ENCODE results near the gene GSS.

Gene GSS

DNA sequence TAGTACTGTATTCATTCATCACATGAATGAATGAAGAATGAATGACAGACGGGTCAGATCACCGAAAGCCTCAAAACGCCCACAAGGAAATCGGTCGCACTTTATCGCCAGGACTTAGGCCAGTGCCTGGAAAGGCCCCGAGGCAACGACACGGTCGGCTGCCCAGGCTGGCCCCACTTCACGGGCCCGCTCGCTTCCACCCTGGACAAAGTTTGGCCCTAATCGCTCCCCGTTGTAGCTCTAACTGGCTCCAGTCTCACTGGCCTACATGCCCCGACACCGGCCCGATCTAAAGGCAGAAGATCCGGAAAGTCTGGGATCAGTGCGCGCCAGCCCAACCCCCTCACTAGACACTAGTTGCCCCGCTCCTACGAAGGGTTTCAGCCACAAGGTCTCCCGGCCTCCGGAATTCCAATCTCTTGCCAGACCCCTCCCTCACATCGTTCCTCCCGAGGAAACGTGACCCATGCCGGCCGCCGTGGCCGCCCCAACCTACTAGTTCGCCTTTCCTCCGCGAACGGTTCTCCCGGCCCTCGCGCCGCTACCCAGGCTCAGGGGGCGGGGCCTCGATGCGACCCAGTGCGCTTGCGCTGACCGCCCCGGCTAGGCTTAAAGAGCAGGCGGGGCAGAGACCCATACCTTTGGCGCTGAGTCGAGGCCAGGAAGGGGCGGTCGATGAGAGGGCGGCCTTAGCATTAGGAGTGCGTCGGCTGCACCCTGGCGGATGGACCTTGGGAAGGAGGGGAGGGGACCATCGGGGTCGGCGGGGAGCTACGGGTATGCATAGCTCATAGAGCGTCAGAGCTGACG is at the start of gene GSS, which contains the start of gene MYH7B:
TSS of gene GSS (minus strand) at position 576 of the 810 bp plus-strand sequence. CDS start 3,954 bp downstream, outside the sequence.
TSS of gene MYH7B (plus strand) at position 638 of the 810 bp plus-strand sequence. CDS start 22,138 bp downstream, outside the sequence.
- DNase-seq = peak; percentile 97

DNA sequence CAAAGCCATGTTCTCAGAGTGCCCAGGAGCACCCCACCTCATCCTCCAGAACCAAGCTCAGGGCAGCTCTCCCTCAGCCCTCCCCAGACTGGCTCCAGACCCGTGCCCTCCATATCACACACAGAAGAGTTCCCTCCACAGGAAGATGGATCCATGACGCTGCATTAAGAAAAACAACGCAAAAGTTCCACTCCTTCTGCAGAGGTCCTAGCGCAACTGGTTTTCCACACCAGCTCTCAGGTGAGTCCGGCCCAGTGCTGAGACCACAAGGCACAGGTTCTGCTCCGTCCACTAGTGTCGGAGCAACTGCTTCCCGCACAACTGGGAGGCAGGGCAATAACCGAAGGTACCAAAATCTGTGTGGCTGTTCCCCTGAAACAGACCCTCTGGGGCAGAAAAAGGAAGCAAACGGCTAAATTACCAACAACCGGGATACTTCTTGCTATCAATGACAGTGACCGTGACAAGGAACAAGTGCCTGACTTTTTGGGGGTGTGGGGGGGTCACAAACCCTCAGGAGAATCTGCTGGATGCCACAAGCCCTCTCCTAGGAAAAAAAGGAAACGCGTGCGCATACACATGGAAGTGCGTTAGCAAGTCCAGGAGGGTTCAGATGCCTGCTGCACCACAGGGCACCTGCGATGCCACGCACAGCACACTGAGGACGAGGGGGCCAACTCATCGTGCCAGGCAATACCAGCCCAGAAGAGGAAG is 49.3 kb upstream of the GSS start:
- DNase-seq = no peak

DNA sequence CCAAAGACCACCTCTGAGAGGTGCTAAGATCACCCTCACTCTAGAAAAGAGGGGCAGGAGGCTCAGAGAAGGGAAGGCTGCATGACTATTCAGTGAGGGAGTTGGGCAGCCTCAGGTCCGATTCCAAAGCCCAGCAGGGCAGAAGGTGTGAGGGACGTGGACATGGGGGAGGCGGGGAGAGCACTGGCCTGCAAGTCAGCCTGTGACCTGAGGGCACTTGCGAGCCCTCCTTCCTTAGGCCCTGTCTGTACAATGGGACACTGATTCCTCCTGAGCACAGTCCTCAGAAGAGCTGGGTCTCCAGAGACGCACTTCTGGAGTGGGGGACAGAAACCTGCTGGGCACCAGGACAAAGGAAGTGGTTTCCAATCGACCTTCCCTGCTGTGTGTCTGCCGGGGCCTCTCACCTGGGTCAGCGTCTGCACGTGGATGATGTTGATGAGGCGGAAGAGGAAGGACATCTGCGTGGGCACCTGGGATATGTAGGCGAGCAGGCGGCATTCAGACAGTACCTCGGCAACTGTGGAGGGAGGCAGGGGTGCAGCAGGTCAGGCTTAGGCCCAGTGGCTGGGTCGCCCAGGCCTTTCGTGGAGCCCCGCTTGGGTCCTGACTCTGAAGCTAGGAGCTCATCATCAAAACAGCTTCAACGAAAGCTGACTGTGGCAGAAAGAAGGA is 48.6 kb upstream of the GSS start:
- DNase-seq = no peak

DNA sequence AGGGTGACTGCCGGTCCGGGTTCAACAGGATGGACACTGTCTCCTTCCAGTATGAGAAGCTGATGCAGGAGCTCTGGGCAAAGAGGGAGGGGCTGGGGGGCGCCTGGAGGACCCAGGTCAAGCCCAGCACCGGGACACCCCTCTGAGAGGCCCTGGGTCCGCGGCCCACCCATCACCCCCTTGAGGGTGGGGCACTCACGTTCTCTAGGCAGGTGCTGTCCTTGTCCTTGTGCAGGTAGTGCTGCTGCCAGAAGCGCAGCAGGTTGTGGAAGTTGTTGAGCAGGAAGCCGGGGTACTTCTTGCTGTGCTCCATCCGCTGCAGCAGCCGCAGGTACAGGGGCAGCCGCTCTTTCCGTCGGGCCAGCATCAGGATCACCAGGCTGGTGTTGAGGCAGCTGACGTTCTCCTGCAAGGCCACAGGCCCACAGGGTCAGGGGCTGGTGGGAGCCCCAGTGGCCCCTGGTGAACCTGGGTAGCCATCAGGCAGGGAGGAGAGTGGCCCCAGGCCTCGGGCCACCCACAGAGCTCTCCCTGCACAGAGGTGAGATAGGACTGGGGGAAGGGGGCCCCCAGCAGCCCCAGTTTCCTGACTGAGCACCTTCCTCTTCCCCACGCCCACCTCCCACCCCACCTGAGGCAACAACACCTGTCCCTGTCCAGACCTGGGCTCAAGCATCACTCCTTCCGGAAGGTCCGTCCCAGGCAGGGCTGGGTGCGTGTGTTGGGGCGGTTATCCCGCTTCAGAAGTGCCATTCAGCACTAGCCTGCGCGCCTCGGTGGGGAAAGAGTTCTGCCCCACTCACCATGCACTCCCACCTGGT is 47.8 kb upstream of the GSS start:
- no peak for DNase-seq

DNA sequence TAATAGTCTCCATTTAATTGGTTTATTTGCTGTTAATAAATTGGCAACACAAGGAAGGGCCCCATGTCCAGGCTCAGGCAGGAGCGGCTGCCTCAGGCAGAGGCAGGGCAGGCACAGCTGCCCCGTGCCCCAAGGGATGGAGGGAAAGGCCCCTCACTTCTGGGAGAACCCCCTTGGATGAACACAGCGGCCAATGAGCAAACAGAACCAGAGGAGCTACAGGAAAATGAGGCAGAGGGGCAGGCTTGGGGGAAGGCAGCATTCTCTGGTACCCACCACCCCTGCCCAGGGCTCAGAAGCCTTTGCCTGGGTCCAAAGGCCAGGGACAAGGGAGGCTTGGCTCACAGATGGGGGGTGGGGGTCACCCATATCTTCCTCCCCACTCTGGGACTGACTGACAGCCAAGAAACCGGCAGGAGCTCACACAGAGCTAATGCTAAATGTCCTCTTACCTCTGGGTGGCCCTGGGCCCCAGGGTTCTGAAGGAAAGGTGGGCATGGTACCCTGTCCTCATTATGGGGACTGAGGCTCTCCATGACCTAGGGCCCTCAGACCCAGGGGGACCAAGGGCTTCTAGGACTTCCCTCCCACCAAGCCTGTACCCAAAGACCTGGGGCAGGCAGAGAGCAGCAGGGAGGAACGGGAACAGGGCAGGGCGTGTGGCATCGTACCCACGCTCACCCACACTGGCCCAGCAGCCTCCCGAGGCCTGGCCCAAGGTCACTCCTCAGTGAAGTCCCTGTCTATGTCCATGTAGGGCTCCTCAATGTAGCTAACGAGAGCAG is 47.0 kb upstream of the GSS start:
- no peak for DNase-seq

DNA sequence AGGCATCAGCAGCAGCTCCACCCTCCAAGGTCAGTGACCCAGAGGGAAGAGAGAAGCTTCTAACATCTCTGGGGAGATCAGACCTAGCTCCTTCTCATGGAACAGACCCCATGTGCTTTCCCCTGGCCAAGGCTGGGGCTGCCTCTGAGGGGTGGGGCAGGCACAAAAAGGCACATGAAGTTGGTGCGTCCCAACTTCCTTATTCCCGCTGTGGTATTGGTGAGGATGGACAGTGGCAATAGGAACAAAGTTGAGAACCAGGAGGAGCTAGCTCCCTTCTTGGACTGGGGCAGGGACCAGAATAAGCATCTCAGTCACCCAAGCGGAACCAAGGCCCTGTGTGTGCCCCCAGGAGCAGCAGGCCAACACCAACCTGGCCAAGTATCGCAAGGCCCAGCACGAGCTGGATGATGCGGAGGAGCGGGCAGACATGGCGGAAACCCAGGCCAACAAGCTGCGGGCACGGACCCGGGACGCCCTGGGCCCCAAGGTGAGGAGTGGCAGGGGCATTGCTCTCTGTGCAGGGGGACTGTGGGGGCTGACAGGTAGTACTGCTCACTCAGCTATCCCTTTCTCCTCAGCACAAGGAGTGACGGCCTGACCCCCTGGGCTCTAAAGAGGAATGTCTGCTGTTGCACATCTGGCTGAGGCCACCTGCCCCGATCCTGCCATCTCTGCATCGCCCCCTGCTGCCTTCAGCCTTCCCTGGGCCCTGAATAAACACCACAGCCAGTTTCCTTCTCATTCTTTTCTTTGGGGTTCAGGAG is 46.2 kb upstream of the GSS start:
- no peak for DNase-seq

DNA sequence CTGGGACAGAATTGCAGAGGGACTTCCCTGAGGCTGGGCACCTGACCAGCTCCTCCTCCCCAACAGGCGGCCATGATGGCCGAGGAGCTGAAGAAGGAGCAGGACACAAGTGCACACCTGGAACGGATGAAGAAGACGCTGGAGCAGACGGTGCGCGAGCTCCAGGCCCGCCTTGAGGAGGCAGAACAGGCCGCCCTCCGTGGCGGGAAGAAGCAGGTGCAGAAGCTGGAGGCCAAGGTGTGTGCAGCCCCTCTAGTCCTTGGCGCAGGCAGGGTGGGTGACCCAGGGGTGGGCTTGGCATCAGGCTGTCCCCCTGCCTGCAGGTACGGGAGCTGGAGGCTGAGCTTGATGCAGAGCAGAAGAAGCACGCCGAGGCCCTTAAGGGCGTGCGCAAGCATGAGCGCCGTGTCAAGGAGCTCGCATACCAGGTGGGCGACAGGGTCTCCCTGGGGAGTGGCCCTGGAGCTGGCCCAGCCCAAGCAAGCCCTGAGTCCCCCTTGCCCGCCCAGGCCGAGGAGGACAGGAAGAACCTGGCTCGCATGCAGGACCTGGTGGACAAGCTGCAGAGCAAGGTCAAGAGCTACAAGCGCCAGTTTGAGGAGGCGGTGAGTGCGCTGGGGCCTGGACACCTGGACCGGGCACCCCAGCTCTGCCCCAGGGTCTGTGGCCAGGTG is 45.5 kb upstream of the GSS start:
- DNase-seq = no peak

DNA sequence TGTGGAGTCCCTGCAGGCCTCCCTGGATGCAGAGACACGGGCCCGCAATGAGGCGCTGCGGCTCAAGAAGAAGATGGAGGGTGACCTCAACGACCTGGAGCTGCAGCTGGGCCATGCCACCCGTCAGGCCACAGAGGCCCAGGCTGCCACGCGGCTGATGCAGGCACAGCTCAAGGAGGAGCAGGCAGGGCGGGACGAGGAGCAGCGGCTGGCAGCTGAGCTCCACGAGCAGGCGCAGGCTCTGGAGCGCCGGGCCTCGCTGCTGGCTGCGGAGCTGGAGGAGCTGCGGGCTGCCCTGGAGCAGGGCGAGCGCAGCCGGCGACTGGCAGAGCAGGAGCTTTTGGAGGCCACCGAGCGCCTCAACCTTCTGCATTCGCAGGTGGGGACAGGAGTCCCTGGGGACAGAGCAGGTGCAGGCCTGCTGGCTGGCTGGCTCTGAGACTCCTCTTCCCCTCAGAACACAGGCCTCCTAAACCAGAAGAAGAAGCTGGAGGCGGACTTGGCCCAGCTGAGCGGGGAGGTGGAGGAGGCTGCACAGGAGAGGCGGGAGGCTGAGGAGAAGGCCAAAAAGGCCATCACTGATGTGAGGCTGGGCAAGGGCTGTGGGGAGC is 44.8 kb upstream of the GSS start:
- no peak for DNase-seq

DNA sequence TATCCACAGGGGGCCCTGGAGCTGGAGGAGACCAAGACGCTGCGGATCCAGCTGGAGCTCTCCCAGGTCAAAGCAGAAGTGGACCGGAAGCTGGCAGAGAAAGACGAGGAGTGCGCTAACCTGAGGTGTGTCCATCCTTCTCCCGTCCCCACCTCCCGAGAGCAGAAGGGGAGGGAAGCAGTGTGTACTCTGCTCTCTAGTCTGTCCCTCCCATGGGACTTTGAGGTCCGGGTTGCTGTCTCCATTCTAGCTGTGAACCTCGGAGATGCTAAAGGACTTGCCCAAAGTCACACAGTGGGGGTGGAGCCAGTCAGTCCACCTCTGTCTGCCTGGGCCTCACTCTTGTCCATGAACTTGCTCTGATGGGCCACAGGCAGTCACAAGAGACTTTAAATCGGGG is 44.2 kb upstream of the GSS start:
- no peak for DNase-seq

DNA sequence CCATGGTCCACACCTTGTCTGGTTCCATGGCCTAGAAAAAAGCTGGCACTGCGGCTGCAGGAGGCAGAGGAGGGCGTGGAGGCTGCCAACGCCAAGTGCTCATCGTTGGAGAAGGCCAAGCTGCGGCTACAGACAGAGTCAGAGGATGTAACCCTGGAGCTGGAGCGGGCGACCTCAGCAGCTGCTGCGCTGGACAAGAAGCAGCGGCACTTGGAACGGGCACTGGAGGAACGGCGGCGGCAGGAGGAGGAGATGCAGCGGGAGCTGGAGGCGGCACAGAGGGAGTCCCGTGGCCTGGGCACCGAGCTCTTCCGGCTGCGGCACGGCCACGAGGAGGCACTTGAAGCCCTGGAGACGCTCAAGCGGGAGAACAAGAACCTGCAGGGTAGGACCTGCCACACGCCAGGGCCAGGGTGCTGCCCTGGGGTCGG is 43.4 kb upstream of the GSS start:
- no peak for DNase-seq

DNA sequence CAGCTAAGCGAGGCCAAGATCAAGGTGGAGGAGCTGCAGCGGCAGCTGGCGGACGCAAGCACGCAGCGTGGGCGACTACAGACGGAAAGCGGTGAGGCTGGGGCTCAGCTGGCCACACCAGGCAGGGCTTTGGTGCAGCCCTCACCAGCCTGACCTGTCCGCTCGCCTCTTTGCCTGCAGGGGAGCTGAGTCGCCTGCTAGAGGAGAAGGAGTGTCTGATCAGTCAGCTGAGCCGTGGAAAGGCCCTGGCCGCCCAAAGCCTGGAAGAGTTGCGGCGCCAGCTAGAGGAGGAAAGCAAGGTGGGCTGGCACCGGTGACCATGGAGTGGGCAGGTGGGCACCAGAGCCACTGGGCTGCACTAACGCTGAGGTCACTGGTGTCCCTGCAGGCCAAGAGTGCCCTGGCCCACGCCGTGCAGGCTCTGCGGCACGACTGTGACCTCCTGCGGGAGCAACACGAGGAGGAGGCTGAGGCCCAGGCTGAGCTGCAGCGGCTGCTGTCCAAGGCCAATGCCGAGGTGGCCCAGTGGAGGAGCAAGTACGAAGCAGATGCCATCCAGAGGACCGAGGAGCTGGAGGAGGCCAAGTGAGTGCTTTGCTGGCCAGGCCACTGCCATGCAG is 42.8 kb upstream of the GSS start:
- DNase-seq = no peak

DNA sequence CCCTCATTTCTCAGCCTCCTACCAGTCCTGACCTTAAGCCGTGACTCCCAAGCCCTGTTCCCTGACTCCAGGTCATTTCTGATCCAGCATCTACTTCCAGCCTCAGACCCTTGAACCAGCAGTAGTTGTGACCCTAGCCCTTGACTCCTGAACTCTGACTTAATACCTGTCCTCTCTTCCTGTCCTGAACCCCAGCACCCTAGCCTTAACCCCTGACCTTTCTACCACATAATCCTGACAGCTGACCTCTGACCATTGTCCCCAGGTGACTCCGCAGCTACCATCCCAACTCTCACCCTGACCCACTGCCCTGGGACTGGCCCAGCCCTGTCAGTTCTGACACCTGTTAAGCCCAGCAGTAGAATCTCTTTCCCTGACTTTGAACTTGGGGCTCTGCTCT is 42.2 kb upstream of the GSS start:
- no peak for DNase-seq

DNA sequence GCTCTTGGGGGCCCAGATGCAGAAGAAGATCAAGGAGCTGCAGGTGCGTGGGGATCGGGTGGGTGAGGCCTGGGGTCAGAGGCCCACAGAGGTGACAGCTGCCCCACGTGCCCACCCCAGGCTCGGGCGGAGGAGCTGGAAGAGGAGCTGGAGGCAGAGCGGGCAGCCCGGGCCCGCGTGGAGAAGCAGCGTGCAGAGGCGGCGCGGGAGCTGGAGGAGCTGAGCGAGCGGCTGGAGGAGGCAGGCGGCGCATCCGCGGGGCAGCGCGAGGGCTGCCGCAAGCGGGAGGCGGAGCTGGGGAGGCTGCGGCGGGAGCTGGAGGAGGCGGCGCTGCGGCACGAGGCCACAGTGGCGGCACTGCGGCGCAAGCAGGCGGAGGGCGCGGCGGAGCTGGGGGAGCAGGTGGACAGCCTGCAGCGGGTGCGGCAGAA is 41.5 kb upstream of the GSS start:
- no peak for DNase-seq

DNA sequence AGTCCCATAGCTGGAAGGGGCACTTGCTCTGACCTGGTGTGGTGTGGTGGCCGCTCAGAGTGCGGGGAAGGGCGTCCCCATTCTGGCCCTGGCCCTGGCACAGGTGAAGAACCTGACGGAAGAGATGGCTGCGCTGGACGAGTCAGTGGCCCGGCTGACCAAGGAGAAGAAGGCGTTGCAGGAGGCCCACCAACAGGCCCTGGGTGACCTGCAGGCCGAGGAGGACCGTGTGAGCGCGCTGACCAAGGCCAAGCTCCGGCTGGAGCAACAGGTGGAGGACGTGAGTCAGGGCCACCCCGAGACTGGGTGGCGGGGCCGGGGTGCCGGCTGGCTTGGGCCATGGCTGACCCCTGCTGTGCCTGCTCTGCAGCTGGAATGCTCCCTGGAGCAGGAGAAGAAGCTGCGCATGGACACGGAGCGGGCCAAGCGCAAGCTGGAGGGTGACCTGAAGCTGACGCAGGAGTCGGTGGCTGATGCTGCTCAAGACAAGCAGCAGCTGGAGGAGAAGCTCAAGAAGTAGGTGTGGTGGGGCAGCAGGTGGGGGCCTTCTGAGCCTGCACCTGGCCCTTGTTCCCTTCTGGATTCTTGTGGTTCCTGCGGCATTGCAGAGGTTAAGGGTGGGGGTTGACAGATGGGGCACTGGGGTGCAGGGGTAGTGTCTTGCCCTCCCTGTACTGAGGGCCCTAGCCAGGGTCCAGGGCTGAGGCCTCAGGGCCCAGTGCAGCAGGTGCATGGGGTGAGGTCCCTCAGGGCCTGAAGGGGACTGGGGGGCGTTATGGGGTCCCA is 40.8 kb upstream of the GSS start:
- no peak for DNase-seq

DNA sequence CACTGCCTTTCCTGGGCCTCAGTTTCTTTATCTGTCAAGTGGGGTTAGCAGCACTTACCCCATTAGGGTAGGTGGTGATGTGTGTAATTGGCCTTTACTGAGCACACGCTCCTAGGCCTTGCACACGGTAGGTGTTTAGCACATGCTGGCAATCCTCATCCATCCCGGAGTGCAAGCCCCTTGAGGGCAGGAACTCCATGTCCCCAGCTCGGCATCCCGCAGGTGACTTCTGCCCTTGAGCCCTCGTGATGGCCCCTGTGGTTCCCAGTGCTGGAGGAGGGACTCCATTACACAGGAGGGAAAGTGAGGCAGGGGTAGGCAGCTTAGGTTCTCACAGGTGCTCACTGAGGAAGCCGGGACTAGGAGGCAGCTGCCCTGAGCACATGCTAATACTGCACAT is 40.1 kb upstream of the GSS start:
- DNase-seq = no peak

DNA sequence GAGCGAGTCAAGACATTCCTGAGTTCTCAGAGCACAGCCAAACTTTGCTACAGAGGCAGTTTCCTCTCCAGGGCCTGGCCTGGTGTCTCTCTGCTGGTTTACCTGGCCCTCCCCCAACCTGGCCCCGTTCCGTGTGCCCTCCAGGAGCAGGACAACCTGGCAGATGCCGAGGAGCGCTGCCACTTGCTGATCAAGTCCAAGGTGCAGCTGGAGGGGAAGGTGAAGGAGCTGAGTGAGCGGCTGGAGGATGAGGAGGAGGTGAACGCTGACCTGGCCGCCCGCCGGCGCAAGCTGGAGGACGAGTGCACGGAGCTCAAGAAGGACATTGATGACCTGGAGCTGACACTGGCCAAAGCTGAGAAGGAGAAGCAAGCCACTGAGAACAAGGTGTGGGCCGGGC is 39.6 kb upstream of the GSS start:
- no peak for DNase-seq

DNA sequence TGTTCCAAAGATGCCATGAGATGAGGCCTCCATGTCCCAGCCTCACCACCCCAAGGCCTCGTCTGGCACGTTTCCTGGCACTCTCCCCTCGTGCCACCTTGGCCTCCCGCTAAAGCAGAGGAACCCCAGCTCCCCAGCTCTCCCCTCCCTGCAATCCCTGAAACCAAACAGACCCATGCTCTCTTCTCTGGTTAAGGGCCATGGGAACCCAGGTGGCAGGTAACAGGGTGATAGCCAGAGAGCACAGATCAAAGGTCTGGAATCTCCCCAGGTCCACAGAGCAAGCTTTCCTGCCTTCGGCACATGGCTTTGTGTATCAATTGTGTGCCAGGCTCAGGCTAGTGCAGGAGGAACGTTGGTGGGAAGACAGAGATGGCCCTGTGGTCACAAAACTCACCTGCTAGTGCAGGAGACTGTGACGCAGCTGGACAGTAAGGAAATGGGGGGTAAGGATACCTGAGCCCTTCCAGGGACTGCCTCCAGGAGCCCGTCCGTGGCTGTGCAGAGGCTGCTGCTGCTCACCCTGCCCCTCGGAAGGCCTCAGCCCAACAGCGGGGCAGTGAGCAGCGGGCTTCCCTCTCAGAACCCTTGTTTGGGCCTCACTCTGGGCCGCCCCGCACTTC is 39.0 kb upstream of the GSS start:
- no peak for DNase-seq

DNA sequence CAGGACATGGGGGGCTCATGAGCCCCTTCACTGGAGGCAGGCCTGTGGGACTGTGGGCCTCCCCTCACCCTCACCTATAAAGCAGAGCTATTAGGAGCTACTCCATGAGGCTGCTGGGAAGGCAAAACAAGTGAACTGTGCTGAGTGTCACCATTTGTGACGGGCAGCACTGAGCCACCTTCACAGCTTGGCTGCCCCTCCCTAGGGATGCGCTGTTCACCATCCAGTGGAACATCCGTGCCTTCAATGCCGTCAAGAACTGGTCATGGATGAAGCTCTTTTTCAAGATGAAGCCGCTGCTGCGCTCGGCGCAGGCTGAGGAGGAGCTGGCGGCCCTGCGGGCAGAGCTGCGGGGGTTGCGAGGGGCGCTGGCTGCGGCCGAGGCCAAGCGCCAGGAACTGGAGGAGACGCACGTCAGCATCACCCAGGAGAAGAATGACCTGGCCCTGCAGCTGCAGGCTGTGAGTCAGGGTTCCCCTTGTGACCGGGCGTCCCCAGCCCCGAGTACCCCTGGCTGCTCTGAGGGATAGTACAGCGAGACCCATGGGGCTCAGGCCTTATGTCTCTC is 38.4 kb upstream of the GSS start:
- DNase-seq = no peak
